ENCODE results near the gene LRRC73.

The LRRC73 gene

GRCh38 chr6:43492673-43493072 lies 17.5 kb downstream of the LRRC73 start:
- TF ChIP-seq, protein P1, sequence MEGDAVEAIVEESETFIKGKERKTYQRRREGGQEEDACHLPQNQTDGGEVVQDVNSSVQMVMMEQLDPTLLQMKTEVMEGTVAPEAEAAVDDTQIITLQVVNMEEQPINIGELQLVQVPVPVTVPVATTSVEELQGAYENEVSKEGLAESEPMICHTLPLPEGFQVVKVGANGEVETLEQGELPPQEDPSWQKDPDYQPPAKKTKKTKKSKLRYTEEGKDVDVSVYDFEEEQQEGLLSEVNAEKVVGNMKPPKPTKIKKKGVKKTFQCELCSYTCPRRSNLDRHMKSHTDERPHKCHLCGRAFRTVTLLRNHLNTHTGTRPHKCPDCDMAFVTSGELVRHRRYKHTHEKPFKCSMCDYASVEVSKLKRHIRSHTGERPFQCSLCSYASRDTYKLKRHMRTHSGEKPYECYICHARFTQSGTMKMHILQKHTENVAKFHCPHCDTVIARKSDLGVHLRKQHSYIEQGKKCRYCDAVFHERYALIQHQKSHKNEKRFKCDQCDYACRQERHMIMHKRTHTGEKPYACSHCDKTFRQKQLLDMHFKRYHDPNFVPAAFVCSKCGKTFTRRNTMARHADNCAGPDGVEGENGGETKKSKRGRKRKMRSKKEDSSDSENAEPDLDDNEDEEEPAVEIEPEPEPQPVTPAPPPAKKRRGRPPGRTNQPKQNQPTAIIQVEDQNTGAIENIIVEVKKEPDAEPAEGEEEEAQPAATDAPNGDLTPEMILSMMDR (IDR thresholded peaks at IDR 0.05; ENCODE audit: low read depth, low read length, missing control alignments), result no peak
- H3K4me3 ChIP-seq (replicated peaks; ENCODE audit: low read depth, low read length), result no peak overlapping the region
- DNase-seq (ENCODE audit: extremely low read depth, low read depth), result no peak

DNA sequence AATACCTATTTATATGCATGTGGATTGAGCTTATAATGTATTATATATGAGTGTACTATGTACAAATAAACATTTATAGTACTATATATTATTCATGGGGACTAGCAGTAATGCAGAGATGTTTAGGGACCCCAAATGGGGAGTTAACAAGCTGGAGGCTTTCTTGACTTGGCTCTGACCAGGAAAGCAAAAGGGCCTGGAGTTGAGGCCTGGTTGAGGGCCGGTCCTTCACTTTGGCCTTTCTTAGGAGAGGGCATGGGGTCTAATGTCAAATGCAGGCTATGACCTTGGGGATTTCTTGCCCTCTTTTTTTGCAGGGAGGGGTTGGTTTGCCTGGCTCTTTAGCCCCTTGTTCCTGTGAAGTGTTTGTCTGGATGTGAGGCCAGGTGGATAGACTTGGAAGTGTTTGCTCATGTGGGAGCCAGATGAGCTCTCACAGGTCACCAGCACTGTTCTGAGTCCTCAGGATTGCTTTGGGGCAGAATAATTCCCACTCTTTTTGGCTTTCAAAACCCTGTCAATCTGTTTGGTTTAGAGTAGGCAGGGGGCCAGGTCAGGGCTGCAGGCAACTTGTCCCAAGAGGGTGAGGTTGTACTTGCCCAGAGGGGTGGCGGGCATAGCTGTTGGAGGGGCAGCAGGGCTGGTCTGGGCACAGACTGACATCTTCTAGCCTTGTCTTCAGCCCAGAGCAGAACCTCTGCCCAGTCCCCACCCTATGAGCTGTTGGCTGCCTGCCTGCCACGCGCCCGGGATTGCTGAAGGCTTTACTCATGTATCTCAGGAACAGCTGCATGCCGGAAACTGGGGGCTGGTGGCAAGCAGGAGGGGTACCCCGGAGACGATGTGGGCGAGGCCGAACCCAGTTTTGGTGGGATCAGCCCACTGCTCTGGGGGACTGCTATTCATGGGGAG lies 18.1 kb downstream of the LRRC73 start:
- DNase-seq (ENCODE audit: extremely low read depth, low read depth), result no peak
- no peak overlapping the region for H3K4me3 ChIP-seq (replicated peaks; ENCODE audit: low read depth, low read length)
- TF ChIP-seq, protein P1 (IDR thresholded peaks at IDR 0.05; ENCODE audit: low read depth, low read length, missing control alignments), result no peak

DNA sequence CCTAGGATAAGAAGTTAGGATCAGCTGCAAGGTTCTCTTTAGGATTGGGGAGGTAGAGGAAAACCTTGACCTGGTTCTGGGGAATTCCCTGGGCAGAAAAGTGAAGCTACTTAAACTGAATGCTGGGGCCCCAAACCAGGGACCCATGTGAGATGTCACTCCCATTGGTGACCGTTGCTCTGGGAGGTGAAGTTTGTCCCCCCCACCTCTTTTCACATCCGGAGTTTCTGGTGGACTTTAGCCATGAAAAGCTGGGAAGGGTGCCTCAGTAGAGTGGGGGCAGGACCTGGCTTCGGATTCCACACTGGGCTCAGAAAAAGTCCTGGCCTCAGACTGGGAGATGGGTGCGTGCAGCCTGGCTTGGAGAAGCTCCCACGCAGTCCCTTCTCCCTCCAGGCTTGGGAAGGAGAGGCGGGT lies 19.6 kb downstream of the LRRC73 start:
- TF ChIP-seq, protein P1 (IDR thresholded peaks at IDR 0.05; ENCODE audit: low read depth, low read length, missing control alignments), result no peak
- DNase-seq (ENCODE audit: extremely low read depth, low read depth), result no peak
- H3K4me3 ChIP-seq (replicated peaks; ENCODE audit: low read depth, low read length), result no peak overlapping the region

- H3K4me3 ChIP-seq (replicated peaks; ENCODE audit: low read depth, low read length), result no peak overlapping the region
- TF ChIP-seq, protein P1 (IDR thresholded peaks at IDR 0.05; ENCODE audit: low read depth, low read length, missing control alignments), result no peak
- no peak for DNase-seq (ENCODE audit: extremely low read depth, low read depth)
Observed at GRCh38 chr6:43489277-43490072, 20.7 kb downstream of the LRRC73 start.

GRCh38 chr6:43488667-43489276 lies 21.4 kb downstream of the LRRC73 start:
- TF ChIP-seq, protein P1 (IDR thresholded peaks at IDR 0.05; ENCODE audit: low read depth, low read length, missing control alignments), result no peak
- DNase-seq (ENCODE audit: extremely low read depth, low read depth), result no peak
- H3K4me3 ChIP-seq (replicated peaks; ENCODE audit: low read depth, low read length), result no peak overlapping the region

DNA sequence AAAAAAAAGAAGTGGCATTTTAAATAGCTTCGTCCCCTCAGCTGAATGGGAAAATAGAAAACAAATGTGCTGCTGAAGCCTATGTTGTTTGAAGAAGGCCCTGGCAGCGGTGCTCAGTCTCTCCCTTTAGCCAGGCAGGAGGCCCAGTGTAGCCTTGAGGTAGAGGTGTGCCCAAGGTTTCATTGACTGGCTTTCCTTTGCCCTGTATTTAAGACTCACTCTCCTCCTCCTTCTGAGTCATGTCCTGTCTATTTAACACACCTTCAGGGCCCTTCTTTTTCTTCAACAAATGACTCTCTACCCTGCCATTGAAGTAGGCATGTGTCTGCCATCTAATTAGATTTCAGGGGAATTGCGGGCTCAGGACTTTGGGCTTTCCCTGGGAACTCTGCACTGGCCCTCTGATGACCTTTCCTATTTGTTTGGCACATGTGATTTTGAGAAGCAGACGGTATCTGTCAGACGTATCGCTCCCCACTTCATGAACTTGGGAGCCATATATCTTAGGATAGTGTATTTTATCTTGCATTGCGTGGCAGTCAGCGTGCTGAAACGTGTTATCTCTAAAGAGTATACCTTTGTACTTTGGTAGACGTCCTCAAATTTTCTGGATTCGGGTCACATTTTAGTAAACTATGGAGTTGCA lies 28.4 kb downstream of the LRRC73 start:
- no peak for DNase-seq (ENCODE audit: extremely low read depth, low read depth)
- TF ChIP-seq, protein P1 (IDR thresholded peaks at IDR 0.05; ENCODE audit: low read depth, low read length, missing control alignments), result no peak
- no peak overlapping the region for H3K4me3 ChIP-seq (replicated peaks; ENCODE audit: low read depth, low read length)
